ENCODE results near the gene CHURC1. TPM values are rescaled to one million over a fixed set of nuclear protein-coding genes. Genes with fewer than 3 reads are reported as not detected.

CHURC1 gene
- total RNA-seq, 2 donors from 2014 or later: 53.8 to 56.0 TPM

- Mint-ChIP-seq H3K4me1 (peaks cover 33% of the 10 kb centered on the region), H3K27me3 (no peaks in the 10 kb centered on the region), H3K9me3 (no peaks in the 10 kb centered on the region), H3K36me3 (ENCODE audit: low read depth) (peaks cover 39% of the 10 kb centered on the region), H3K4me3 (no peak overlapping the region), H3K27ac (peak overlapping the region; percentile 18)
- ATAC-seq (replicated peaks): no peak
Observed at GRCh38 chr14:64938972-64939816, 24.9 kb downstream of the CHURC1 start.

GRCh38 chr14:64939817-64940190 lies 25.5 kb downstream of the CHURC1 start:
- peaks cover 29% of the 10 kb centered on the region for H3K4me1 Mint-ChIP-seq
- H3K9me3 Mint-ChIP-seq: no peaks in the 10 kb centered on the region
- H3K27me3 Mint-ChIP-seq: no peaks in the 10 kb centered on the region
- peaks cover 44% of the 10 kb centered on the region for H3K36me3 Mint-ChIP-seq (ENCODE audit: low read depth)
- H3K4me3 Mint-ChIP-seq: no peak overlapping the region
- peak overlapping the region; percentile 18 for H3K27ac Mint-ChIP-seq
- no peak for ATAC-seq (replicated peaks)

GRCh38 chr14:64940336-64940910 lies 26.2 kb downstream of the CHURC1 start:
- Mint-ChIP-seq H3K27me3 (no peaks in the 10 kb centered on the region), H3K9me3 (no peaks in the 10 kb centered on the region), H3K36me3 (ENCODE audit: low read depth) (peaks cover 44% of the 10 kb centered on the region), H3K4me1 (peaks cover 26% of the 10 kb centered on the region), H3K27ac (peak overlapping the region; percentile 20), H3K4me3 (no peak overlapping the region)
- ATAC-seq (replicated peaks): no peak

GRCh38 chr14:64942531-64943111 lies 28.4 kb downstream of the CHURC1 start, which contains the start of gene GPX2:
TSS of gene GPX2 (minus strand) at chr14:64942745. CDS start at chr14:64942726, 19 bp downstream.
- Mint-ChIP-seq H3K27ac (peak within 1 kb of the TSS; percentile 54), H3K36me3 (ENCODE audit: low read depth) (peaks cover 48% of the 10 kb centered on the region), H3K9me3 (no peaks in the 10 kb centered on the region), H3K4me3 (no peak within 1 kb of the TSS), H3K27me3 (no peaks in the 10 kb centered on the region), H3K4me1 (peaks cover 20% of the 10 kb centered on the region)
- ATAC-seq (replicated peaks): no peak

- Mint-ChIP-seq H3K36me3 (ENCODE audit: low read depth) (peaks cover 50% of the 10 kb centered on the region), H3K9me3 (no peaks in the 10 kb centered on the region), H3K27ac (peak overlapping the region; percentile 54), H3K4me1 (peaks cover 15% of the 10 kb centered on the region), H3K4me3 (no peak overlapping the region), H3K27me3 (no peaks in the 10 kb centered on the region)
- no peak for ATAC-seq (replicated peaks)
Observed at GRCh38 chr14:64943556-64943955, 29.3 kb downstream of the CHURC1 start.

- no peaks in the 10 kb centered on the region for H3K9me3 Mint-ChIP-seq
- peaks cover 45% of the 10 kb centered on the region for H3K36me3 Mint-ChIP-seq (ENCODE audit: low read depth)
- ATAC-seq (replicated peaks): no peak
- no peak overlapping the region for H3K4me3 Mint-ChIP-seq
- H3K27me3 Mint-ChIP-seq: no peaks in the 10 kb centered on the region
- H3K4me1 Mint-ChIP-seq: peaks cover 10% of the 10 kb centered on the region
- peak overlapping the region; percentile 54 for H3K27ac Mint-ChIP-seq
Observed at GRCh38 chr14:64944041-64944440, 29.8 kb downstream of the CHURC1 start.

GRCh38 chr14:64944861-64945260 lies 30.6 kb downstream of the CHURC1 start:
- Mint-ChIP-seq H3K9me3 (no peaks in the 10 kb centered on the region), H3K36me3 (ENCODE audit: low read depth) (peaks cover 41% of the 10 kb centered on the region), H3K27ac (no peak overlapping the region)

GRCh38 chr14:64945431-64946178 lies 31.4 kb downstream of the CHURC1 start:
- no peak for ATAC-seq (replicated peaks)
- Mint-ChIP-seq H3K4me3 (no peak overlapping the region), H3K36me3 (ENCODE audit: low read depth) (peaks cover 39% of the 10 kb centered on the region), H3K27me3 (no peaks in the 10 kb centered on the region), H3K9me3 (no peaks in the 10 kb centered on the region), H3K27ac (peak overlapping the region; percentile 29), H3K4me1 (no peaks in the 10 kb centered on the region)

More at GRCh38 chr14:64944861-64945260, 30.6 kb downstream of the CHURC1 start:
- no peak for ATAC-seq (replicated peaks)
- no peaks in the 10 kb centered on the region for H3K27me3 Mint-ChIP-seq
- no peak overlapping the region for H3K4me3 Mint-ChIP-seq
- peaks cover 5% of the 10 kb centered on the region for H3K4me1 Mint-ChIP-seq

- H3K4me1 Mint-ChIP-seq: no peaks in the 10 kb centered on the region
- H3K4me3 Mint-ChIP-seq: no peak overlapping the region
- no peaks in the 10 kb centered on the region for H3K9me3 Mint-ChIP-seq
- H3K27ac Mint-ChIP-seq: peak overlapping the region; percentile 26
- peaks cover 34% of the 10 kb centered on the region for H3K36me3 Mint-ChIP-seq (ENCODE audit: low read depth)
- no peaks in the 10 kb centered on the region for H3K27me3 Mint-ChIP-seq
- ATAC-seq (replicated peaks): no peak
Observed at GRCh38 chr14:64946310-64947045, 32.2 kb downstream of the CHURC1 start.

- H3K9me3 Mint-ChIP-seq: no peaks in the 10 kb centered on the region
- peaks cover 27% of the 10 kb centered on the region for H3K36me3 Mint-ChIP-seq (ENCODE audit: low read depth)
- no peaks in the 10 kb centered on the region for H3K4me1 Mint-ChIP-seq
- no peaks in the 10 kb centered on the region for H3K27me3 Mint-ChIP-seq
- H3K27ac Mint-ChIP-seq: no peak overlapping the region
- no peak for ATAC-seq (replicated peaks)
- H3K4me3 Mint-ChIP-seq: no peak overlapping the region
Observed at GRCh38 chr14:64947710-64948611, 33.7 kb downstream of the CHURC1 start.

- Mint-ChIP-seq H3K4me1 (no peaks in the 10 kb centered on the region), H3K36me3 (ENCODE audit: low read depth) (peaks cover 21% of the 10 kb centered on the region), H3K27ac (no peak overlapping the region), H3K9me3 (no peaks in the 10 kb centered on the region), H3K27me3 (no peaks in the 10 kb centered on the region), H3K4me3 (no peak overlapping the region)
- ATAC-seq (replicated peaks): no peak
Observed at GRCh38 chr14:64948612-64949210, 34.5 kb downstream of the CHURC1 start.

- H3K27ac Mint-ChIP-seq: peak overlapping the region; percentile 15
- no peak for ATAC-seq (replicated peaks)
- H3K27me3 Mint-ChIP-seq: no peaks in the 10 kb centered on the region
- H3K36me3 Mint-ChIP-seq (ENCODE audit: low read depth): peaks cover 16% of the 10 kb centered on the region
- no peaks in the 10 kb centered on the region for H3K4me1 Mint-ChIP-seq
- no peaks in the 10 kb centered on the region for H3K9me3 Mint-ChIP-seq
- H3K4me3 Mint-ChIP-seq: no peak overlapping the region
Observed at GRCh38 chr14:64950889-64951288, 36.6 kb downstream of the CHURC1 start.

- Mint-ChIP-seq H3K27me3 (no peaks in the 10 kb centered on the region), H3K36me3 (ENCODE audit: low read depth) (peaks cover 16% of the 10 kb centered on the region), H3K4me3 (no peak overlapping the region)
Observed at GRCh38 chr14:64951291-64951690, 37.0 kb downstream of the CHURC1 start.

More at GRCh38 chr14:64951291-64951690, 37.0 kb downstream of the CHURC1 start:
- no peak for ATAC-seq (replicated peaks)
- peak overlapping the region; percentile 15 for H3K27ac Mint-ChIP-seq
- no peaks in the 10 kb centered on the region for H3K4me1 Mint-ChIP-seq
- H3K9me3 Mint-ChIP-seq: no peaks in the 10 kb centered on the region
